WTC11 (cell line): ENCODE results near the gene ST6GALNAC6. TPM values are rescaled to one million over a fixed set of nuclear protein-coding genes. Genes with fewer than 3 reads are reported as not detected.

Experiments used
- CREB1 ChIP-seq: sonication (generic); formaldehyde crosslinking; IDR thresholded peaks from 2 replicates; pipeline ENCODE4 v1.8.0; 2023; ENCODE audit warnings: mild to moderate bottlenecking, missing genetic modification reagents
- FOXJ3 ChIP-seq: sonication (generic); formaldehyde crosslinking; IDR thresholded peaks from 2 replicates; pipeline ENCODE4 v1.9.0; 2021; ENCODE audit warnings: missing genetic modification reagents, mild to moderate bottlenecking, borderline replicate concordance
- FOXK1 ChIP-seq: sonication (generic); formaldehyde crosslinking; IDR thresholded peaks from 2 replicates; pipeline ENCODE4 v1.8.0; 2022; ENCODE audit warnings: mild to moderate bottlenecking, moderate library complexity, missing genetic modification reagents
- GABPB1 ChIP-seq: sonication (generic); formaldehyde crosslinking; IDR thresholded peaks from 2 replicates; pipeline ENCODE4 v1.8.1; 2023; ENCODE audit warnings: mild to moderate bottlenecking, missing genetic modification reagents
- GTF2I ChIP-seq: fragments of 250-450 bp; sonication (Bioruptor Pico); conservative IDR thresholded peaks from 2 replicates; pipeline ENCODE4 v1.4.0; 2021; ENCODE audit warnings: mild to moderate bottlenecking
- IRF2 ChIP-seq: sonication (generic); formaldehyde crosslinking; IDR thresholded peaks from 2 replicates; pipeline ENCODE4 v1.8.0; 2022; ENCODE audit warnings: low read depth, missing genetic modification reagents, borderline replicate concordance
- KAT7 ChIP-seq: sonication (generic); formaldehyde crosslinking; IDR thresholded peaks from 2 replicates; pipeline ENCODE4 v1.8.1; 2023; ENCODE audit warnings: missing genetic modification reagents, mild to moderate bottlenecking, borderline replicate concordance
- MYBL2 ChIP-seq: sonication (generic); formaldehyde crosslinking; IDR thresholded peaks from 2 replicates; pipeline ENCODE4 v1.8.1; 2023; ENCODE audit warnings: mild to moderate bottlenecking, moderate library complexity, missing genetic modification reagents
- NFYB ChIP-seq: sonication (generic); formaldehyde crosslinking; conservative IDR thresholded peaks from 2 replicates; pipeline ENCODE4 v1.8.0; 2022; ENCODE audit warnings: low read depth, missing genetic modification reagents
- NR1H2 ChIP-seq: sonication (generic); formaldehyde crosslinking; IDR thresholded peaks from 2 replicates; pipeline ENCODE4 v1.9.0; 2021; ENCODE audit warnings: mild to moderate bottlenecking, moderate library complexity, missing genetic modification reagents
- SMAD4 ChIP-seq: sonication (generic); formaldehyde crosslinking; IDR thresholded peaks from 2 replicates; pipeline ENCODE4 v1.8.0; 2022; ENCODE audit warnings: mild to moderate bottlenecking, missing genetic modification reagents
- TCF7 ChIP-seq: sonication (generic); formaldehyde crosslinking; IDR thresholded peaks from 2 replicates; pipeline ENCODE4 v1.8.0; 2022; ENCODE audit warnings: mild to moderate bottlenecking, low read depth, missing genetic modification reagents, moderate library complexity
- TEAD1 ChIP-seq: sonication (generic); formaldehyde crosslinking; IDR thresholded peaks from 2 replicates; pipeline ENCODE4 v1.8.0; 2022; ENCODE audit warnings: mild to moderate bottlenecking, missing genetic modification reagents
- ZNF232 ChIP-seq: sonication (generic); formaldehyde crosslinking; IDR thresholded peaks from 2 replicates; pipeline ENCODE4 v1.8.0; 2022; ENCODE audit warnings: mild to moderate bottlenecking, missing genetic modification reagents
- ZNF263 ChIP-seq: sonication (generic); formaldehyde crosslinking; IDR thresholded peaks from 2 replicates; pipeline ENCODE4 v1.8.1; 2022; ENCODE audit warnings: low read depth, mild to moderate bottlenecking, moderate library complexity, missing genetic modification reagents
- ZNF416 ChIP-seq: fragments of 250-450 bp; sonication (Bioruptor Pico); IDR thresholded peaks from 2 replicates; pipeline ENCODE4 v1.9.0; 2021; ENCODE audit warnings: mild to moderate bottlenecking, inconsistent platforms
- ZNF671 ChIP-seq: fragments of 250-450 bp; sonication (Bioruptor Pico); IDR thresholded peaks from 2 replicates; pipeline ENCODE4 v1.8.0; 2021; ENCODE audit warnings: mild to moderate bottlenecking
- total RNA-seq: library from RNA; stranded (reverse); gene quantifications from 3 replicates; pipeline ENCODE4 v1.2.3, GENCODE V29; 2021
- TF ChIP-seq, protein P1 (sequence below): fragments of 200-600 bp; IDR thresholded peaks from 2 replicates; pipeline ENCODE4 v1.8.0; 2022; ENCODE audit warnings: antibody characterized with exemption
- TF ChIP-seq, protein P2 (sequence below): sonication (generic); formaldehyde crosslinking; IDR thresholded peaks from 2 replicates; pipeline ENCODE4 v1.8.1; 2023; ENCODE audit warnings: mild to moderate bottlenecking, missing genetic modification reagents, moderate library complexity
- TF ChIP-seq, protein P3 (sequence below): fragments of 250-450 bp; sonication (Bioruptor Pico); IDR thresholded peaks from 2 replicates; pipeline ENCODE4 v1.9.0; 2021; ENCODE audit warnings: mild to moderate bottlenecking
- TF ChIP-seq, protein P4 (sequence below): sonication (generic); formaldehyde crosslinking; IDR thresholded peaks from 2 replicates; pipeline ENCODE4 v1.8.1; 2022; ENCODE audit warnings: low read depth, missing genetic modification reagents, borderline replicate concordance
- TF ChIP-seq, protein P5 (sequence below): sonication (generic); formaldehyde crosslinking; IDR thresholded peaks from 2 replicates; pipeline ENCODE4 v1.8.1; 2023; ENCODE audit warnings: mild to moderate bottlenecking, missing genetic modification reagents
- TF ChIP-seq, protein P6 (sequence below): sonication (generic); formaldehyde crosslinking; IDR thresholded peaks from 2 replicates; pipeline ENCODE4 v1.8.1; 2022; ENCODE audit warnings: mild to moderate bottlenecking, missing genetic modification reagents, moderate library complexity, borderline replicate concordance
- TF ChIP-seq, protein P7 (sequence below): sonication (generic); formaldehyde crosslinking; IDR thresholded peaks from 2 replicates; pipeline ENCODE4 v1.8.1; 2022; ENCODE audit warnings: low read depth, mild to moderate bottlenecking, moderate library complexity, missing genetic modification reagents, borderline replicate concordance
- TF ChIP-seq, protein P8 (sequence below): sonication (generic); formaldehyde crosslinking; IDR thresholded peaks from 2 replicates; pipeline ENCODE4 v1.8.0; 2022; ENCODE audit warnings: mild to moderate bottlenecking, missing genetic modification reagents
- TF ChIP-seq, protein P9 (sequence below): fragments of 250-450 bp; sonication (Bioruptor Pico); IDR thresholded peaks from 2 replicates; pipeline ENCODE4 v1.8.0; 2021; ENCODE audit warnings: mild to moderate bottlenecking

ST6GALNAC6 gene
- total RNA-seq, 1 experiment from 2014 or later, result 47.5 TPM

DNA sequence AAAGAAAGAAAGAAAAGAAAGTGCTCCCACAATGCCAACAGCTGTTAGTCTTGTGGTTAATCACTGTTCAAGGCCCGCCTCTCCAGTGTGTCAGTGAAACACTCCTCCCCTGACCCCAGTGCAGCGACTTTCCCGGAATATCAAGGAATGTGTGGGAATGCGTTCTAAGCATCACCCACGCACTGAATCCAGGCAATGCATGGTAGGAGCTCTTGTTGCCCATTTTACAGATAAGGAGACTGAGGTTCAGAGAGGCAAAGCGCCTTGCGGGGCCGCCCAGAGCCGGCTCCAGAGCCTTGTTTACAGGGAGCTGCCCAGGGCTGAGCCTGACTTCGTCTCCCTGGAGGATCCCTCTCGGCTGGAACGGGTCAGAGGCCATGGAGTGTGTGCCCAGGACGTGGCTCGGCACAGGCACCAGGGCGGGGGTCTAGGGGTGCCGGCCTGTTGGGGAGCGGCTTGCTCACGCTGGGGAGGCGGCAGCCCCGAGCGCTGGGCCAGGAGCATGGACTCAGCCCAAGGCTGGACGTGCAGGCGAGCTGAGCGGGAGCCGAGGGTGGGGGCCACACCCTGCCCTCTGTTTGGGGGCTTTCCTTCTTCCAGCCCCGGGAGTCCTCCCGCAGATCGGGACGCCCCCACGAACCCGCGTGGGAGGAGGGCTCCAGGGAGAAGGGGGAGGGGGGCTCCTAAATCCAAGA, 823 bp downstream of the ST6GALNAC6 start (continued):
- TF ChIP-seq, protein P1, sequence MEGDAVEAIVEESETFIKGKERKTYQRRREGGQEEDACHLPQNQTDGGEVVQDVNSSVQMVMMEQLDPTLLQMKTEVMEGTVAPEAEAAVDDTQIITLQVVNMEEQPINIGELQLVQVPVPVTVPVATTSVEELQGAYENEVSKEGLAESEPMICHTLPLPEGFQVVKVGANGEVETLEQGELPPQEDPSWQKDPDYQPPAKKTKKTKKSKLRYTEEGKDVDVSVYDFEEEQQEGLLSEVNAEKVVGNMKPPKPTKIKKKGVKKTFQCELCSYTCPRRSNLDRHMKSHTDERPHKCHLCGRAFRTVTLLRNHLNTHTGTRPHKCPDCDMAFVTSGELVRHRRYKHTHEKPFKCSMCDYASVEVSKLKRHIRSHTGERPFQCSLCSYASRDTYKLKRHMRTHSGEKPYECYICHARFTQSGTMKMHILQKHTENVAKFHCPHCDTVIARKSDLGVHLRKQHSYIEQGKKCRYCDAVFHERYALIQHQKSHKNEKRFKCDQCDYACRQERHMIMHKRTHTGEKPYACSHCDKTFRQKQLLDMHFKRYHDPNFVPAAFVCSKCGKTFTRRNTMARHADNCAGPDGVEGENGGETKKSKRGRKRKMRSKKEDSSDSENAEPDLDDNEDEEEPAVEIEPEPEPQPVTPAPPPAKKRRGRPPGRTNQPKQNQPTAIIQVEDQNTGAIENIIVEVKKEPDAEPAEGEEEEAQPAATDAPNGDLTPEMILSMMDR, result no peak
- peak; percentile 41; the same call in 1 of the 2 replicates for TF ChIP-seq GABPB1 (CRISPR knock-in tag)
- TF ChIP-seq SMAD4 (CRISPR knock-in tag), result no peak
- TF ChIP-seq MYBL2, result no peak
- TF ChIP-seq TCF7, result 0 out of 2 replicates have a peak, but pooled peaks have one; percentile 42
- TF ChIP-seq NR1H2 (CRISPR knock-in tag), result no peak
- TF ChIP-seq, protein P2, sequence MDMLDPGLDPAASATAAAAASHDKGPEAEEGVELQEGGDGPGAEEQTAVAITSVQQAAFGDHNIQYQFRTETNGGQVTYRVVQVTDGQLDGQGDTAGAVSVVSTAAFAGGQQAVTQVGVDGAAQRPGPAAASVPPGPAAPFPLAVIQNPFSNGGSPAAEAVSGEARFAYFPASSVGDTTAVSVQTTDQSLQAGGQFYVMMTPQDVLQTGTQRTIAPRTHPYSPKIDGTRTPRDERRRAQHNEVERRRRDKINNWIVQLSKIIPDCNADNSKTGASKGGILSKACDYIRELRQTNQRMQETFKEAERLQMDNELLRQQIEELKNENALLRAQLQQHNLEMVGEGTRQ (CRISPR knock-in tag), result no peak
- TF ChIP-seq ZNF232 (CRISPR knock-in tag), result no peak
- no peak for TF ChIP-seq FOXJ3
- peak; percentile 41; the same call in 1 of the 2 replicates for TF ChIP-seq ZNF263 (CRISPR knock-in tag)
- no peak for TF ChIP-seq IRF2 (CRISPR knock-in tag)
- TF ChIP-seq, protein P3, sequence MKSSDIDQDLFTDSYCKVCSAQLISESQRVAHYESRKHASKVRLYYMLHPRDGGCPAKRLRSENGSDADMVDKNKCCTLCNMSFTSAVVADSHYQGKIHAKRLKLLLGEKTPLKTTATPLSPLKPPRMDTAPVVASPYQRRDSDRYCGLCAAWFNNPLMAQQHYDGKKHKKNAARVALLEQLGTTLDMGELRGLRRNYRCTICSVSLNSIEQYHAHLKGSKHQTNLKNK (CRISPR knock-in tag), result no peak
- TF ChIP-seq ZNF671, result no peak
- TF ChIP-seq, protein P4, sequence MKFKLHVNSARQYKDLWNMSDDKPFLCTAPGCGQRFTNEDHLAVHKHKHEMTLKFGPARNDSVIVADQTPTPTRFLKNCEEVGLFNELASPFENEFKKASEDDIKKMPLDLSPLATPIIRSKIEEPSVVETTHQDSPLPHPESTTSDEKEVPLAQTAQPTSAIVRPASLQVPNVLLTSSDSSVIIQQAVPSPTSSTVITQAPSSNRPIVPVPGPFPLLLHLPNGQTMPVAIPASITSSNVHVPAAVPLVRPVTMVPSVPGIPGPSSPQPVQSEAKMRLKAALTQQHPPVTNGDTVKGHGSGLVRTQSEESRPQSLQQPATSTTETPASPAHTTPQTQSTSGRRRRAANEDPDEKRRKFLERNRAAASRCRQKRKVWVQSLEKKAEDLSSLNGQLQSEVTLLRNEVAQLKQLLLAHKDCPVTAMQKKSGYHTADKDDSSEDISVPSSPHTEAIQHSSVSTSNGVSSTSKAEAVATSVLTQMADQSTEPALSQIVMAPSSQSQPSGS (CRISPR knock-in tag), result no peak
- TF ChIP-seq, protein P5, sequence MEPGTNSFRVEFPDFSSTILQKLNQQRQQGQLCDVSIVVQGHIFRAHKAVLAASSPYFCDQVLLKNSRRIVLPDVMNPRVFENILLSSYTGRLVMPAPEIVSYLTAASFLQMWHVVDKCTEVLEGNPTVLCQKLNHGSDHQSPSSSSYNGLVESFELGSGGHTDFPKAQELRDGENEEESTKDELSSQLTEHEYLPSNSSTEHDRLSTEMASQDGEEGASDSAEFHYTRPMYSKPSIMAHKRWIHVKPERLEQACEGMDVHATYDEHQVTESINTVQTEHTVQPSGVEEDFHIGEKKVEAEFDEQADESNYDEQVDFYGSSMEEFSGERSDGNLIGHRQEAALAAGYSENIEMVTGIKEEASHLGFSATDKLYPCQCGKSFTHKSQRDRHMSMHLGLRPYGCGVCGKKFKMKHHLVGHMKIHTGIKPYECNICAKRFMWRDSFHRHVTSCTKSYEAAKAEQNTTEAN (CRISPR knock-in tag), result 0 out of 2 replicates have a peak, but pooled peaks have one; percentile 24
- TF ChIP-seq TEAD1 (CRISPR knock-in tag), result no peak
- TF ChIP-seq, protein P6, sequence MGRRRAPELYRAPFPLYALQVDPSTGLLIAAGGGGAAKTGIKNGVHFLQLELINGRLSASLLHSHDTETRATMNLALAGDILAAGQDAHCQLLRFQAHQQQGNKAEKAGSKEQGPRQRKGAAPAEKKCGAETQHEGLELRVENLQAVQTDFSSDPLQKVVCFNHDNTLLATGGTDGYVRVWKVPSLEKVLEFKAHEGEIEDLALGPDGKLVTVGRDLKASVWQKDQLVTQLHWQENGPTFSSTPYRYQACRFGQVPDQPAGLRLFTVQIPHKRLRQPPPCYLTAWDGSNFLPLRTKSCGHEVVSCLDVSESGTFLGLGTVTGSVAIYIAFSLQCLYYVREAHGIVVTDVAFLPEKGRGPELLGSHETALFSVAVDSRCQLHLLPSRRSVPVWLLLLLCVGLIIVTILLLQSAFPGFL (CRISPR knock-in tag), result 0 out of 2 replicates have a peak, but pooled peaks have one; percentile 18
- TF ChIP-seq GTF2I (CRISPR knock-in tag), result peak; percentile 97
- TF ChIP-seq CREB1, result no peak
- TF ChIP-seq KAT7 (CRISPR knock-in tag), result no peak
- TF ChIP-seq, protein P7, sequence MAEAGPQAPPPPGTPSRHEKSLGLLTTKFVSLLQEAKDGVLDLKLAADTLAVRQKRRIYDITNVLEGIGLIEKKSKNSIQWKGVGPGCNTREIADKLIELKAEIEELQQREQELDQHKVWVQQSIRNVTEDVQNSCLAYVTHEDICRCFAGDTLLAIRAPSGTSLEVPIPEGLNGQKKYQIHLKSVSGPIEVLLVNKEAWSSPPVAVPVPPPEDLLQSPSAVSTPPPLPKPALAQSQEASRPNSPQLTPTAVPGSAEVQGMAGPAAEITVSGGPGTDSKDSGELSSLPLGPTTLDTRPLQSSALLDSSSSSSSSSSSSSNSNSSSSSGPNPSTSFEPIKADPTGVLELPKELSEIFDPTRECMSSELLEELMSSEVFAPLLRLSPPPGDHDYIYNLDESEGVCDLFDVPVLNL (CRISPR knock-in tag), result no peak
- TF ChIP-seq ZNF416 (CRISPR knock-in tag), result no peak
- TF ChIP-seq, protein P8, sequence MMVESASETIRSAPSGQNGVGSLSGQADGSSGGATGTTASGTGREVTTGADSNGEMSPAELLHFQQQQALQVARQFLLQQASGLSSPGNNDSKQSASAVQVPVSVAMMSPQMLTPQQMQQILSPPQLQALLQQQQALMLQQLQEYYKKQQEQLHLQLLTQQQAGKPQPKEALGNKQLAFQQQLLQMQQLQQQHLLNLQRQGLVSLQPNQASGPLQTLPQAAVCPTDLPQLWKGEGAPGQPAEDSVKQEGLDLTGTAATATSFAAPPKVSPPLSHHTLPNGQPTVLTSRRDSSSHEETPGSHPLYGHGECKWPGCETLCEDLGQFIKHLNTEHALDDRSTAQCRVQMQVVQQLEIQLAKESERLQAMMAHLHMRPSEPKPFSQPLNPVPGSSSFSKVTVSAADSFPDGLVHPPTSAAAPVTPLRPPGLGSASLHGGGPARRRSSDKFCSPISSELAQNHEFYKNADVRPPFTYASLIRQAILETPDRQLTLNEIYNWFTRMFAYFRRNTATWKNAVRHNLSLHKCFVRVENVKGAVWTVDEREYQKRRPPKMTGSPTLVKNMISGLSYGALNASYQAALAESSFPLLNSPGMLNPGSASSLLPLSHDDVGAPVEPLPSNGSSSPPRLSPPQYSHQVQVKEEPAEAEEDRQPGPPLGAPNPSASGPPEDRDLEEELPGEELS (CRISPR knock-in tag), result 0 out of 2 replicates have a peak, but pooled peaks have one; percentile 28
- TF ChIP-seq FOXK1 (CRISPR knock-in tag), result no peak
- TF ChIP-seq, protein P9, sequence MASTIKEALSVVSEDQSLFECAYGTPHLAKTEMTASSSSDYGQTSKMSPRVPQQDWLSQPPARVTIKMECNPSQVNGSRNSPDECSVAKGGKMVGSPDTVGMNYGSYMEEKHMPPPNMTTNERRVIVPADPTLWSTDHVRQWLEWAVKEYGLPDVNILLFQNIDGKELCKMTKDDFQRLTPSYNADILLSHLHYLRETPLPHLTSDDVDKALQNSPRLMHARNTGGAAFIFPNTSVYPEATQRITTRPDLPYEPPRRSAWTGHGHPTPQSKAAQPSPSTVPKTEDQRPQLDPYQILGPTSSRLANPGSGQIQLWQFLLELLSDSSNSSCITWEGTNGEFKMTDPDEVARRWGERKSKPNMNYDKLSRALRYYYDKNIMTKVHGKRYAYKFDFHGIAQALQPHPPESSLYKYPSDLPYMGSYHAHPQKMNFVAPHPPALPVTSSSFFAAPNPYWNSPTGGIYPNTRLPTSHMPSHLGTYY (CRISPR knock-in tag), result no peak
- no peak for TF ChIP-seq NFYB
